ENCODE measurements around the gene LTBR.

Gene LTBR

GRCh38 chr12:6347367-6348338 is 36.3 kb upstream of the LTBR start:
- DNase-seq = no peak

GRCh38 chr12:6351622-6352021 is 32.3 kb upstream of the LTBR start:
- DNase-seq = no peak

GRCh38 chr12:6352193-6353173 is 31.5 kb upstream of the LTBR start:
- DNase-seq = no peak

GRCh38 chr12:6354495-6355393 is 29.2 kb upstream of the LTBR start:
- no peak for DNase-seq

GRCh38 chr12:6355491-6356373 is 28.2 kb upstream of the LTBR start:
- no peak for DNase-seq

- DNase-seq = no peak
Measured at GRCh38 chr12:6356374-6356820, 27.6 kb upstream of the LTBR start.

- no peak for DNase-seq
Measured at GRCh38 chr12:6358881-6359280, 25.1 kb upstream of the LTBR start.

- DNase-seq = no peak
Measured at GRCh38 chr12:6360080-6360571, 23.8 kb upstream of the LTBR start.

- no peak for DNase-seq
Measured at GRCh38 chr12:6360578-6361490, 23.1 kb upstream of the LTBR start.

- DNase-seq = no peak
Measured at GRCh38 chr12:6361834-6362233, 22.1 kb upstream of the LTBR start.

- DNase-seq = no peak
Measured at GRCh38 chr12:6362403-6362802, 21.6 kb upstream of the LTBR start.

GRCh38 chr12:6363010-6363329 is 21.0 kb upstream of the LTBR start:
- DNase-seq = no peak

GRCh38 chr12:6363330-6364043 is 20.5 kb upstream of the LTBR start:
- DNase-seq = no peak

- DNase-seq = no peak
Measured at GRCh38 chr12:6364044-6364374, 20.0 kb upstream of the LTBR start.

GRCh38 chr12:6367065-6367968 is 16.6 kb upstream of the LTBR start:
- no peak for DNase-seq

GRCh38 chr12:6367969-6368892 is 15.7 kb upstream of the LTBR start:
- no peak for DNase-seq

GRCh38 chr12:6368906-6369525 is 14.9 kb upstream of the LTBR start:
- DNase-seq = no peak

All from NCI-H2227 treated with DMSO at 0.1 percent for 48 hours (cell line).